Measurements from ENCODE around the gene CRISPLD2.

CRISPLD2 gene

GRCh38 chr16:84919269-84919668, 99.5 kb downstream of the CRISPLD2 start:
- no peak overlapping the region for H3K4me3 ChIP-seq (ENCODE audit: low read length)
- no peak overlapping the region for H3K27ac ChIP-seq (ENCODE audit: low read length)
- no peaks in the 10 kb centered on the region for H3K4me1 ChIP-seq (ENCODE audit: low read length)
- no peaks in the 10 kb centered on the region for H4K20me1 ChIP-seq (ENCODE audit: insufficient read depth, low read length)
- peaks cover 50% of the 10 kb centered on the region for H3K27me3 ChIP-seq (ENCODE audit: low read depth, low read length)
- TF ChIP-seq CTCF (IDR thresholded peaks at IDR 0.05; ENCODE audit: low read depth, low read length) (no peak), EZH2phosphoT487 (IDR thresholded peaks at IDR 0.05; ENCODE audit: low read depth) (no peak)
- H3K9ac ChIP-seq (ENCODE audit: low read length), result no peak overlapping the region
- no peak overlapping the region for H2AFZ ChIP-seq (ENCODE audit: low read depth, low read length)
- no peaks in the 10 kb centered on the region for H3K36me3 ChIP-seq (replicated peaks; ENCODE audit: low read depth, low read length)
- H3K9me3 ChIP-seq (ENCODE audit: insufficient read depth, low read length), result no peaks in the 10 kb centered on the region
- H3K4me2 ChIP-seq (ENCODE audit: low read length), result no peak overlapping the region
- no peaks in the 10 kb centered on the region for H3K79me2 ChIP-seq (ENCODE audit: low read length)

- Histone ChIP-seq H3K27ac (ENCODE audit: low read length) (no peak overlapping the region), H3K27me3 (ENCODE audit: low read depth, low read length) (peaks cover 46% of the 10 kb centered on the region), H4K20me1 (ENCODE audit: insufficient read depth, low read length) (no peaks in the 10 kb centered on the region), H3K9ac (ENCODE audit: low read length) (no peak overlapping the region), H3K36me3 (replicated peaks; ENCODE audit: low read depth, low read length) (no peaks in the 10 kb centered on the region), H3K4me2 (ENCODE audit: low read length) (no peak overlapping the region), H2AFZ (ENCODE audit: low read depth, low read length) (no peak overlapping the region), H3K9me3 (ENCODE audit: insufficient read depth, low read length) (no peaks in the 10 kb centered on the region), H3K4me3 (ENCODE audit: low read length) (no peak overlapping the region), H3K4me1 (ENCODE audit: low read length) (no peaks in the 10 kb centered on the region), H3K79me2 (ENCODE audit: low read length) (no peaks in the 10 kb centered on the region)
- no peak for TF ChIP-seq EZH2phosphoT487 (IDR thresholded peaks at IDR 0.05; ENCODE audit: low read depth)
- no peak for TF ChIP-seq CTCF (IDR thresholded peaks at IDR 0.05; ENCODE audit: low read depth, low read length)
Observed at GRCh38 chr16:84919708-84920107, 99.9 kb downstream of the CRISPLD2 start.

GRCh38 chr16:84920333-84920732, 100.5 kb downstream of the CRISPLD2 start:
- H3K27ac ChIP-seq (ENCODE audit: low read length), result no peak overlapping the region
- no peak overlapping the region for H3K4me3 ChIP-seq (ENCODE audit: low read length)
- H3K9ac ChIP-seq (ENCODE audit: low read length), result no peak overlapping the region
- no peaks in the 10 kb centered on the region for H3K79me2 ChIP-seq (ENCODE audit: low read length)
- H3K27me3 ChIP-seq (ENCODE audit: low read depth, low read length), result peaks cover 45% of the 10 kb centered on the region
- no peaks in the 10 kb centered on the region for H4K20me1 ChIP-seq (ENCODE audit: insufficient read depth, low read length)
- no peaks in the 10 kb centered on the region for H3K36me3 ChIP-seq (replicated peaks; ENCODE audit: low read depth, low read length)
- no peak overlapping the region for H2AFZ ChIP-seq (ENCODE audit: low read depth, low read length)
- H3K4me1 ChIP-seq (ENCODE audit: low read length), result no peaks in the 10 kb centered on the region
- H3K9me3 ChIP-seq (ENCODE audit: insufficient read depth, low read length), result no peaks in the 10 kb centered on the region
- no peak for TF ChIP-seq CTCF (IDR thresholded peaks at IDR 0.05; ENCODE audit: low read depth, low read length)
- TF ChIP-seq EZH2phosphoT487 (IDR thresholded peaks at IDR 0.05; ENCODE audit: low read depth), result no peak
- H3K4me2 ChIP-seq (ENCODE audit: low read length), result no peak overlapping the region

GRCh38 chr16:84922351-84923120, 102.8 kb downstream of the CRISPLD2 start:
- Histone ChIP-seq H3K4me1 (ENCODE audit: low read length) (no peaks in the 10 kb centered on the region), H3K36me3 (replicated peaks; ENCODE audit: low read depth, low read length) (no peaks in the 10 kb centered on the region), H3K27me3 (ENCODE audit: low read depth, low read length) (peaks cover 25% of the 10 kb centered on the region), H3K9ac (ENCODE audit: low read length) (no peak overlapping the region), H3K4me3 (ENCODE audit: low read length) (no peak overlapping the region), H3K79me2 (ENCODE audit: low read length) (no peaks in the 10 kb centered on the region), H2AFZ (ENCODE audit: low read depth, low read length) (no peak overlapping the region), H4K20me1 (ENCODE audit: insufficient read depth, low read length) (no peaks in the 10 kb centered on the region), H3K27ac (ENCODE audit: low read length) (no peak overlapping the region), H3K9me3 (ENCODE audit: insufficient read depth, low read length) (no peaks in the 10 kb centered on the region), H3K4me2 (ENCODE audit: low read length) (no peak overlapping the region)
- TF ChIP-seq CTCF (IDR thresholded peaks at IDR 0.05; ENCODE audit: low read depth, low read length) (no peak), EZH2phosphoT487 (IDR thresholded peaks at IDR 0.05; ENCODE audit: low read depth) (no peak)

All from OCI-LY3 (cell line).